Neural crest cell (in vitro differentiated cells): ENCODE data around the gene B3GALT6. TPM values are rescaled to one million over a fixed set of nuclear protein-coding genes. Genes with fewer than 3 reads are reported as not detected.
A peak's percentile ranks its signal among the peaks of the same experiment; 100 is the strongest.

Source experiments
- DNase-seq: peaks from one replicate; pipeline ENCODE4 v3.0.0; 2021; ENCODE audit warnings: low read depth, mixed read lengths, low spot score
- H3K27ac Mint-ChIP-seq: one replicate; pipeline ENCODE4 v1.8.0; 2021; ENCODE audit warnings: mild to moderate bottlenecking, mixed read lengths; ENCODE audit not compliant: unreplicated experiment
- H3K27me3 Mint-ChIP-seq: 2 replicates; pipeline ENCODE4 v1.8.0; 2021; ENCODE audit warnings: low read depth, mild to moderate bottlenecking, mixed read lengths
- H3K36me3 Mint-ChIP-seq: 2 replicates; pipeline ENCODE4 v1.8.0; 2021; ENCODE audit warnings: low read depth, mild to moderate bottlenecking, mixed read lengths
- H3K4me1 Mint-ChIP-seq: 2 replicates; pipeline ENCODE4 v1.8.0; 2021; ENCODE audit warnings: mixed read lengths
- H3K4me3 Mint-ChIP-seq: one replicate; pipeline ENCODE4 v1.8.0; 2021; ENCODE audit warnings: mild to moderate bottlenecking, mixed read lengths
- H3K9me3 Mint-ChIP-seq: 2 replicates; pipeline ENCODE4 v1.8.0; 2021; ENCODE audit warnings: mixed read lengths
- total RNA-seq: library from RNA; stranded (reverse); gene quantifications from 2 replicates; pipeline ENCODE4 v1.2.1, GENCODE V29; 2021
- TF ChIP-seq, protein P1 (sequence below): fragments of 200-600 bp; sonication (generic); conservative IDR thresholded peaks from 2 replicates; pipeline ENCODE4 v1.5.0; 2021; ENCODE audit warnings: antibody characterized with exemption, mild to moderate bottlenecking

Gene B3GALT6
- total RNA-seq, 1 donor from 2014 or later, result 41.1 TPM

DNA sequence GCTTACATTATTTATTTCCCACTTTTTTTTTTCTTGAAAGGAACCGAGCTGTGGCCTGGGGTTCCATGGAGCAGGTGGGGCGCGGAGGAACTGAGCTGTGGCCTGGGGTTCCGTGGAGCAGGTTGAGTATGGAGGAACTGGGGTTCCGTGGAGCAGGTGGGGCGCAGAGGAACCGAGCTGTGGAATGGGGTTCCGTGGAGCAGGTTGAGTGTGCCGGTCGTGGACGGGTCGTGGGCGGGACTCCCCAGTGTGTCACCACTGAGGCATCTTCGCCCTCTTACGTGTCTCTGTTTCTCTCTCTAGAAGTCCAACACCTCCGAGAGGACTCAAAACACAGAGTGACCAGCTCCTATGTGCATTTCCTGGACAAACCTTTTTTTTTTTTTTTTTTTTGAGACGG is 47.0 kb downstream of the B3GALT6 start:
- Mint-ChIP-seq H3K36me3 (no peaks in the 10 kb centered on the region), H3K4me1 (peaks cover 10% of the 10 kb centered on the region), H3K9me3 (no peaks in the 10 kb centered on the region), H3K27me3 (no peaks in the 10 kb centered on the region), H3K27ac (no peak overlapping the region), H3K4me3 (no peak overlapping the region)
- TF ChIP-seq, protein P1, sequence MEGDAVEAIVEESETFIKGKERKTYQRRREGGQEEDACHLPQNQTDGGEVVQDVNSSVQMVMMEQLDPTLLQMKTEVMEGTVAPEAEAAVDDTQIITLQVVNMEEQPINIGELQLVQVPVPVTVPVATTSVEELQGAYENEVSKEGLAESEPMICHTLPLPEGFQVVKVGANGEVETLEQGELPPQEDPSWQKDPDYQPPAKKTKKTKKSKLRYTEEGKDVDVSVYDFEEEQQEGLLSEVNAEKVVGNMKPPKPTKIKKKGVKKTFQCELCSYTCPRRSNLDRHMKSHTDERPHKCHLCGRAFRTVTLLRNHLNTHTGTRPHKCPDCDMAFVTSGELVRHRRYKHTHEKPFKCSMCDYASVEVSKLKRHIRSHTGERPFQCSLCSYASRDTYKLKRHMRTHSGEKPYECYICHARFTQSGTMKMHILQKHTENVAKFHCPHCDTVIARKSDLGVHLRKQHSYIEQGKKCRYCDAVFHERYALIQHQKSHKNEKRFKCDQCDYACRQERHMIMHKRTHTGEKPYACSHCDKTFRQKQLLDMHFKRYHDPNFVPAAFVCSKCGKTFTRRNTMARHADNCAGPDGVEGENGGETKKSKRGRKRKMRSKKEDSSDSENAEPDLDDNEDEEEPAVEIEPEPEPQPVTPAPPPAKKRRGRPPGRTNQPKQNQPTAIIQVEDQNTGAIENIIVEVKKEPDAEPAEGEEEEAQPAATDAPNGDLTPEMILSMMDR, result no peak
- no peak for DNase-seq

DNA sequence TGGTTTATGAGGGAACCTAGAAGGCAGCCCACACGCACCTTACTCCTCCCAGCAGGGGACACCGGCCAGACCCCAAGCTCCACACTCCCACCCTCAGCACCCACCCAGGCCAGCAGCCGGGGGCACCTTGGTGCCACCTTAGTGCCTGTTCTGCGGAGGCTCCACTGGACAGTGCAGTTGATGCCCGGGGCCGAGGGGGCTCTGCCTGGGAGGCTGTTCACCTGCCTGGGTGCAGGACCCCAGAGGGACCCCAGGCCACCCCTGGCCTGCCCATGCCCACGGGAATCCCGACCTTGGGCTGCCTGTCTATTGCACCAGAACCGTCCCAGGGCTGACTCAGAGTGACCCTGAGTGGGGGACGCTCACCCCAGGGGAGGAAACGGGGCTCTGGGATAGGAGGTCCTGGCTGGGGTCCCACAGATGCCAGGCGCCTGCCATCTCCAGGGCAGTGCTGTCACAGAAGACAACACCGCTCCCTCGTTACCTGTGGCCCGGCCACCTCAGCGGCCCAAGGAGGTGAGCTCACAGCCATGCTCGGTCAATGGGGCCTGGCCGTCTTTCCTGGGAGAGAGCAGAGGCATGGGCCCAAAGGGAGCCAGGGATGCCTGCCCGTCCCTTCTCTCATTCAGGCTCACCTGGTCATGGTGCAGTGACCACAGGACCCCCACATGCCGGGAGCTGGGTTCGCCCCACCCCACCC is 48.9 kb downstream of the B3GALT6 start:
- no peak overlapping the region for H3K4me3 Mint-ChIP-seq

DNA sequence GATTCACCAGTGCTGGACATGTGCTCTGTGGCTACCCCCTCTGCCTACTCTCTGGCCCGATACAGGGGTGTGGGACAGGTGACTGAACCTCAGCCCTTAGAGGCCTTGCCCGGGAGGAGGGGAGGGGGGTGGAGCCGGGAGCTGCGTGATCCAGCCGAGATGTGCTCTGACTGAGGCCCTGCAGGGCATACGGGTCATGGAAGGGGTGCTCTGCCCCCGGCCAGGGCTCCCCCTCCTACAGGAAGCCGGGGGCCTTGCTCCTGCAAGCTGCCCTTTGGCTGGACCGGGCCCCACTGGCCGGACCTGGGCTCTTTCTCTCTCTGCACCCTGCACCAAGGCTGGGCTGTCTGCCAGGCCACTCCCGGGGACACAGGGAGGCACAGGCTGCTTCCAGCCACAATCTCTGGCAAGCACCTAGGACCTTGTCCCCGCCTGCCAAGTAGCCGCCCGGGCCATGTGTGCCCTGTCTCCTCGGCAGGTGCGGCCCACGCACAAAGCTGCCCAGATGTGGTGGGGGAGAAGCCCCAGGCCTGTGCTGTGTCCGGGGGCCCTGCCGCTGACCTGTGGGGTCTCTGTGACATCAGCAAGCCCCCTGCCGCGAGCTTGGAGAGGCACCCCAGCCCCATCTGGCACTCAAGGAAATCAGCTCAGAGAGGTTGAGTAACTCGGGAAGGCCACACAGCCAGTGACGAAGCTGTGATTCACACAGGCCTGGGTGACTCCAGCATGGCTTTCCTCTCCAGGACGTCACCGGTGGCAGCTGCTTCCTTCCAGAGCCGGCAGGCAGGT is 49.7 kb downstream of the B3GALT6 start:
- no peaks in the 10 kb centered on the region for H3K4me1 Mint-ChIP-seq
- H3K4me3 Mint-ChIP-seq, result no peak overlapping the region
- H3K27ac Mint-ChIP-seq, result no peak overlapping the region
- no peaks in the 10 kb centered on the region for H3K9me3 Mint-ChIP-seq
- H3K27me3 Mint-ChIP-seq, result no peaks in the 10 kb centered on the region
- TF ChIP-seq, protein P1, result no peak
- no peak for DNase-seq
- H3K36me3 Mint-ChIP-seq, result no peaks in the 10 kb centered on the region

More for the DNA sequence above, 48.9 kb downstream of the B3GALT6 start:
- no peak for DNase-seq
- Mint-ChIP-seq H3K4me1 (peaks cover under 1% of the 10 kb centered on the region), H3K27me3 (no peaks in the 10 kb centered on the region), H3K27ac (no peak overlapping the region), H3K36me3 (no peaks in the 10 kb centered on the region), H3K9me3 (no peaks in the 10 kb centered on the region)
- TF ChIP-seq, protein P1, result no peak

DNA sequence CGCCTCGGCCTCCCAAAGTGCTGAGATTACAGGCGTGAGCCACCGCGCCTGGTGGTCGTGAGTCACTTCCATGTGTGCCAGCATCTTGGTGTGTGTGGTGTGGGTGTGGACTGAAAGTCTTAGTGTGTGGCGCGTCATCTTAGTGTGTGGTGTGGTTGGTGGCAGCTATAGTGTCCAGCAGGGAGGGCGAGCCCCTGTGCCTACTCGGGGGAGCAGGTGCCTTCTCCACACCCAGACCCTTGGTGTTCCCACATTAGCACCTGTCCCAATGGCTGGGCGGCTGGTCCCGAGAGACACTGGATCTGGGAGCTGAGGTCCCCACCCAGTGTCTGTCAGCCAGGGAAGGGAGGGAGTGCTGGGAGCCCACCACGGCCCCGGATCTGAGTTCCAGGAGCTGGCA is 51.0 kb downstream of the B3GALT6 start:
- no peaks in the 10 kb centered on the region for H3K9me3 Mint-ChIP-seq
- no peak for DNase-seq
- peak overlapping the region; percentile 23 for H3K4me3 Mint-ChIP-seq
- H3K36me3 Mint-ChIP-seq, result no peaks in the 10 kb centered on the region
- no peaks in the 10 kb centered on the region for H3K27me3 Mint-ChIP-seq
- no peaks in the 10 kb centered on the region for H3K4me1 Mint-ChIP-seq
- TF ChIP-seq, protein P1, result no peak
- H3K27ac Mint-ChIP-seq, result no peak overlapping the region

DNA sequence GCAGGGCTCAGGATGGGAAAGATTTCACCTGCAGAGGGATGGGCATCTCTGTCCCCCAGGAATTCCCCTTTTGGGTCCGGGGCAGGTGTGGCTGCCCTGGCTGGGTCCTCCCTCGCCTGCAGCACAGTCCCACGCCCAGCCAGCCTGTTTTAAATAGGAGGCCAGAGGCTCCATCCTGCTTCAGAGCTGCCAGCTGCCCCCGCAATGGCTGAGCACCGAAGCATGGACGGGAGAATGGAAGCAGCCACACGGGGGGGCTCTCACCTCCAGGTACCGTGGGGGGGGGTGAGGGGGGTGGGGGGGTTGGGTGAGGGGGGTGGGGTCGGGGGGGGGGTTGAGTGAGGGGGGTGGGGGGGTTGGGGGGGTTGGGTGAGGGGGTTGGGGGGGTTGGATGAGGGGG is 51.8 kb downstream of the B3GALT6 start:
- Mint-ChIP-seq H3K9me3 (no peaks in the 10 kb centered on the region), H3K27me3 (no peaks in the 10 kb centered on the region), H3K4me3 (no peak overlapping the region), H3K4me1 (no peaks in the 10 kb centered on the region), H3K27ac (no peak overlapping the region), H3K36me3 (no peaks in the 10 kb centered on the region)
- TF ChIP-seq, protein P1, result no peak
- DNase-seq, result no peak

Other genes with a start within 250 kb of the B3GALT6 start
- 35.7 and 38.0 TPM in 2 replicates for gene HES4, start 232.1 kb upstream of the B3GALT6 start, total RNA-seq
- gene ISG15, start 218.7 kb upstream of the B3GALT6 start, total RNA-seq, result 17.4 and 22.3 TPM in 2 replicates
- gene AGRN, start 212.1 kb upstream of the B3GALT6 start, total RNA-seq, result 192 and 203 TPM in 2 replicates
- not detected in 2 replicates for gene RNF223, start 157.9 kb upstream of the B3GALT6 start, total RNA-seq
- gene C1orf159, start 116.1 kb upstream of the B3GALT6 start, total RNA-seq, result 26.1 and 26.2 TPM in 2 replicates
- not detected in 2 replicates for gene TTLL10, start 58.4 kb upstream of the B3GALT6 start, total RNA-seq
- not detected in 2 replicates for gene TNFRSF18, start 25.6 kb upstream of the B3GALT6 start, total RNA-seq
- 0.19 and 0.20 TPM in 2 replicates for gene TNFRSF4, start 18.1 kb upstream of the B3GALT6 start, total RNA-seq
- 76.1 and 93.8 TPM in 2 replicates for gene SDF4, start 236 bp upstream of the B3GALT6 start, total RNA-seq
- 0.66 and 0.79 TPM in 2 replicates for gene C1QTNF12, start 14.5 kb downstream of the B3GALT6 start, total RNA-seq
- 77.0 and 80.8 TPM in 2 replicates for gene UBE2J2, start 41.6 kb downstream of the B3GALT6 start, total RNA-seq
- 5.9 and 10.8 TPM in 2 replicates for gene SCNN1D, start 48.2 kb downstream of the B3GALT6 start, total RNA-seq
- 111 and 124 TPM in 2 replicates for gene ACAP3, start 75.7 kb downstream of the B3GALT6 start, total RNA-seq
- 26.3 and 27.9 TPM in 2 replicates for gene PUSL1, start 76.4 kb downstream of the B3GALT6 start, total RNA-seq
- gene INTS11, start 92.4 kb downstream of the B3GALT6 start, total RNA-seq, result 137 and 160 TPM in 2 replicates
- 18.9 and 19.8 TPM in 2 replicates for gene CPTP, start 92.6 kb downstream of the B3GALT6 start, total RNA-seq
- gene TAS1R3, start 99.0 kb downstream of the B3GALT6 start, total RNA-seq, result 0.64 and 0.68 TPM in 2 replicates
- gene DVL1, start 117.2 kb downstream of the B3GALT6 start, total RNA-seq, result 63.4 and 66.7 TPM in 2 replicates
- 5.0 and 5.8 TPM in 2 replicates for gene MXRA8, start 126.3 kb downstream of the B3GALT6 start, total RNA-seq
- gene AURKAIP1, start 143.0 kb downstream of the B3GALT6 start, total RNA-seq, result 127 and 128 TPM in 2 replicates
- 249 and 261 TPM in 2 replicates for gene CCNL2, start 167.1 kb downstream of the B3GALT6 start, total RNA-seq
- 113 and 117 TPM in 2 replicates for gene MRPL20, start 175.1 kb downstream of the B3GALT6 start, total RNA-seq
- gene ANKRD65, start 189.0 kb downstream of the B3GALT6 start, total RNA-seq, result 0.66 and 0.89 TPM in 2 replicates
- gene VWA1, start 203.5 kb downstream of the B3GALT6 start, total RNA-seq, result 8.9 and 9.6 TPM in 2 replicates
- gene ATAD3C, start 217.5 kb downstream of the B3GALT6 start, total RNA-seq, result 0.23 and 0.41 TPM in 2 replicates
- 45.1 and 50.0 TPM in 2 replicates for gene ATAD3B, start 239.5 kb downstream of the B3GALT6 start, total RNA-seq